PFSK-1 (cell line): Measurements from ENCODE around the gene DNAH17.

Source experiments
- FOXP2 ChIP-seq: optimal IDR thresholded peaks from 2 replicates; pipeline ENCODE3; 2011; ENCODE audit warnings: borderline replicate concordance, control low read depth, inconsistent platforms; ENCODE audit not compliant: insufficient read depth; ENCODE audit errors: extremely low read length, extremely low read depth
- POLR2AphosphoS5 ChIP-seq: IDR thresholded peaks from 2 replicates; pipeline ENCODE4 v1.6.1; 2012; ENCODE audit warnings: low read depth, mild to moderate bottlenecking, control low read depth, low read length, moderate library complexity
- SIN3A ChIP-seq: IDR thresholded peaks from 2 replicates; pipeline ENCODE4 v1.6.1; 2012; ENCODE audit warnings: mild to moderate bottlenecking, low read length, moderate library complexity, borderline replicate concordance; ENCODE audit not compliant: insufficient read depth
- TAF1 ChIP-seq: IDR thresholded peaks from 2 replicates; pipeline ENCODE4 v1.6.1; 2012; ENCODE audit warnings: low read length, control low read depth, borderline replicate concordance; ENCODE audit not compliant: insufficient read depth
- TF ChIP-seq, protein P1 (sequence below), 2 experiments: IDR thresholded peaks; 2 replicates each; pipeline versions ENCODE4 v1.6.1 to v1.8.0; 2011 to 2012; ENCODE audit warnings: low read depth in 2 of 2, low read length in 2 of 2, control low read depth in 1 of 2, inconsistent platforms in 1 of 2, mild to moderate bottlenecking in 1 of 2, moderate library complexity in 1 of 2; ENCODE audit not compliant: insufficient read depth in 1 of 2

Gene DNAH17

DNA sequence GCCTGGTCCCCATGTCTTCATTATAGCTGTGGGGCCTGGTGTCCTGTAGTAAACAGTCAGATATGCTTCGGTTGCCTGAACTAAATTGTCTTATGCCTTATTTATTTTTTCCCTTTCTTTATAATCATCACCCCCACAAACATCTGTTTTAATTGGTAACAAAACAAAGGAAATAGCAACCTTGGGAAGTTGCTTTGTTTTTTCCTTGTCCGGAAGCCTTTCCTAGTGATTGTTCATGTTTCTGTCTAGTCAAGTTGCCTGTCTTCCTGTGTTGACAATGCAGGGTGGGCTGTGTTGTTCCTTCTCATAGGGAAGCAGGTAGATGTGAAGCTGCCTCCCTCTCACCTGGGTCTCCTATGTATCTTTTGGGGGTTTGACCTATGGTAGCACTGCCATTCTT lies 182.0 kb downstream of the DNAH17 start:
- no peak for TF ChIP-seq FOXP2
- no peak for TF ChIP-seq SIN3A
- no peak for TF ChIP-seq POLR2AphosphoS5
- no peak for TF ChIP-seq TAF1
- TF ChIP-seq, protein P1, sequence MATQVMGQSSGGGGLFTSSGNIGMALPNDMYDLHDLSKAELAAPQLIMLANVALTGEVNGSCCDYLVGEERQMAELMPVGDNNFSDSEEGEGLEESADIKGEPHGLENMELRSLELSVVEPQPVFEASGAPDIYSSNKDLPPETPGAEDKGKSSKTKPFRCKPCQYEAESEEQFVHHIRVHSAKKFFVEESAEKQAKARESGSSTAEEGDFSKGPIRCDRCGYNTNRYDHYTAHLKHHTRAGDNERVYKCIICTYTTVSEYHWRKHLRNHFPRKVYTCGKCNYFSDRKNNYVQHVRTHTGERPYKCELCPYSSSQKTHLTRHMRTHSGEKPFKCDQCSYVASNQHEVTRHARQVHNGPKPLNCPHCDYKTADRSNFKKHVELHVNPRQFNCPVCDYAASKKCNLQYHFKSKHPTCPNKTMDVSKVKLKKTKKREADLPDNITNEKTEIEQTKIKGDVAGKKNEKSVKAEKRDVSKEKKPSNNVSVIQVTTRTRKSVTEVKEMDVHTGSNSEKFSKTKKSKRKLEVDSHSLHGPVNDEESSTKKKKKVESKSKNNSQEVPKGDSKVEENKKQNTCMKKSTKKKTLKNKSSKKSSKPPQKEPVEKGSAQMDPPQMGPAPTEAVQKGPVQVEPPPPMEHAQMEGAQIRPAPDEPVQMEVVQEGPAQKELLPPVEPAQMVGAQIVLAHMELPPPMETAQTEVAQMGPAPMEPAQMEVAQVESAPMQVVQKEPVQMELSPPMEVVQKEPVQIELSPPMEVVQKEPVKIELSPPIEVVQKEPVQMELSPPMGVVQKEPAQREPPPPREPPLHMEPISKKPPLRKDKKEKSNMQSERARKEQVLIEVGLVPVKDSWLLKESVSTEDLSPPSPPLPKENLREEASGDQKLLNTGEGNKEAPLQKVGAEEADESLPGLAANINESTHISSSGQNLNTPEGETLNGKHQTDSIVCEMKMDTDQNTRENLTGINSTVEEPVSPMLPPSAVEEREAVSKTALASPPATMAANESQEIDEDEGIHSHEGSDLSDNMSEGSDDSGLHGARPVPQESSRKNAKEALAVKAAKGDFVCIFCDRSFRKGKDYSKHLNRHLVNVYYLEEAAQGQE (IDR thresholded peaks at IDR 0.05; ENCODE audit: insufficient read depth in 1 of 2, low read depth in 2 of 2, low read length in 2 of 2) = no peak

DNA sequence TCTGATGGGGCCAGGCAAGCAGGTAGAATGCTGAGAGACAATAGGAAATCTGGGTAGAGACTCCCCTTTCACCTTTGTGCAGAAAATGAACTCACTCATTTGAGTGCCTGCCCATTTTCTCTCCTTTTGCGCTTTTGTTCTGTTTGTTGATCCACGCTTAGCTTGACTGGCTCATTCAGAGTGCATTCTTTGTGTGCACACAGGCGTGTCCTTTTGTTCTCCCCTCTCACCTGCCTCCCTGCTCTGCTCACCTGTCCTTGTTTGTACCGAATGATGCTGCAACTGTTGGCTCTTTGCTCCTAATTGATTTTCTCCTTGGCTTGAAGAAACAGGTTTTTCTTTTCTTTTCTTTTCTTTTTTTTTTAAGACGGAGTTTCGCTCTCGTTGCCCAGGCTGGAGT lies 183.0 kb downstream of the DNAH17 start:
- TF ChIP-seq FOXP2 (no peak), TAF1 (no peak), POLR2AphosphoS5 (no peak), SIN3A (no peak)
- TF ChIP-seq, protein P1 (IDR thresholded peaks at IDR 0.05; ENCODE audit: insufficient read depth in 1 of 2, low read depth in 2 of 2, low read length in 2 of 2) = no peak

DNA sequence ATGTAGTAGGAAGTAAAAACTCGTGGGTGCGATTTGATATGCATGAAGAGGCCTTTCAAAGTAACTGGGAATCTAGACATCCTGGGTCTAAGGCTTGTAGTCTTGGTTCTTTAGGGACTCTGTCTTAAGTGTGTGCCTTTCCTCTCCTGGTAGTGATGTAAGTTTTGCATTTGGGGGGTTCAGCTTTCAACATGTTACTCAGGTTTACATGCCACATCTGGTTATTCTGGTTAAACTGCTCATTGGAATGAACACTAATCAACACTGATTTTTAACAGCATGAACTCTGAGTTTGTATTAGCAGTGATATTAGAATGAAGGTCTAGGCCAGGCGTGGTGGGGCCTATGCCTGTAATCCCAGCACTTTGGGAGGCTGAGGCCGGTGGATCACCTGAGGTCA lies 183.6 kb downstream of the DNAH17 start:
- no peak for TF ChIP-seq FOXP2
- TF ChIP-seq POLR2AphosphoS5 = no peak
- TF ChIP-seq SIN3A = no peak

DNA sequence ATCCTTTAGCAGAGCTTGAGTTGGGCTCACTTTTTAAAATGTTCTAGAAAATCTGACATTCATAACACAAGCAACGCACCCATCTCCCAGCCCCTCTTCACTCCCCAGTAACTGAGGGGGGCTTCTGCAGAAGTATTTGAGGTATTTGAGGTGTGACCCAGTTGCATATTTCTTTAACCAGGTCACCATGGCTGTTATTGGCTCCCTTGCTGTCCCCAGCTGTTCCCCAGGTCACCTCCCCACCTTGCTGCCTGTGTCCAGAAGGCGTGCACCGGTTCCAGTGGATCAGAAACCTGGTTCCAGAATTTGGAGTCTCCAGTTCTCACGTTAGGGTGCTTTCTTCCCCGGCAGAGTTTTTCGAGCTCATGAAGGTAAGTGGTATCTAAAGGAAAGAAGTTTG lies 184.9 kb downstream of the DNAH17 start:
- TF ChIP-seq SIN3A (no peak), TAF1 (no peak), FOXP2 (no peak), POLR2AphosphoS5 (no peak)
- TF ChIP-seq, protein P1 (IDR thresholded peaks at IDR 0.05; ENCODE audit: insufficient read depth in 1 of 2, low read depth in 2 of 2, low read length in 2 of 2) = no peak

DNA sequence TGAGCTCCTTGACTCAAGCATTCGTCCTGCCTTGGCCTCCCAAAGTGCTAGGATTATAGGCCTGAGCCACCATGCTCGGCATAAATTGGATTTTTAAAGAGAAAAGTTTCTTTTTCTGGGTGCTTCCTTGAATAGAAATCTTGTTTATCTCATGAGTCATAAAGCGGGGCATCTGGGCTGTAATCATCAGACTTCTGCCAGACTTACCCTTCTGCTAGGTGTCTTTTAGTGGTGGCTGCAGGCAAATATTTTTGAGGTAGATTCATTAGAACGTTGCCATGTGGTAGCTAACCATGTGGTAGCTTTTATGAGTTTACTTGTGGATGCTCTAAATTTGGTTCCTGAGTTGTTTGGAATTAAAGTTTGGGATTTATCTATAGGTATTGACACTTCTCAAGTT lies 185.4 kb downstream of the DNAH17 start:
- TF ChIP-seq, protein P1 (IDR thresholded peaks at IDR 0.05; ENCODE audit: insufficient read depth in 1 of 2, low read depth in 2 of 2, low read length in 2 of 2) = no peak
- TF ChIP-seq FOXP2 (no peak), TAF1 (no peak), SIN3A (no peak), POLR2AphosphoS5 (no peak)
